ENCODE data around the gene GTF3A. TPM values are rescaled to one million over a fixed set of nuclear protein-coding genes. Genes with fewer than 3 reads are reported as not detected.

GTF3A gene
- total RNA-seq, 4 donors from 2014 or later, result 31.8 to 174 (median 98.3) TPM

DNA sequence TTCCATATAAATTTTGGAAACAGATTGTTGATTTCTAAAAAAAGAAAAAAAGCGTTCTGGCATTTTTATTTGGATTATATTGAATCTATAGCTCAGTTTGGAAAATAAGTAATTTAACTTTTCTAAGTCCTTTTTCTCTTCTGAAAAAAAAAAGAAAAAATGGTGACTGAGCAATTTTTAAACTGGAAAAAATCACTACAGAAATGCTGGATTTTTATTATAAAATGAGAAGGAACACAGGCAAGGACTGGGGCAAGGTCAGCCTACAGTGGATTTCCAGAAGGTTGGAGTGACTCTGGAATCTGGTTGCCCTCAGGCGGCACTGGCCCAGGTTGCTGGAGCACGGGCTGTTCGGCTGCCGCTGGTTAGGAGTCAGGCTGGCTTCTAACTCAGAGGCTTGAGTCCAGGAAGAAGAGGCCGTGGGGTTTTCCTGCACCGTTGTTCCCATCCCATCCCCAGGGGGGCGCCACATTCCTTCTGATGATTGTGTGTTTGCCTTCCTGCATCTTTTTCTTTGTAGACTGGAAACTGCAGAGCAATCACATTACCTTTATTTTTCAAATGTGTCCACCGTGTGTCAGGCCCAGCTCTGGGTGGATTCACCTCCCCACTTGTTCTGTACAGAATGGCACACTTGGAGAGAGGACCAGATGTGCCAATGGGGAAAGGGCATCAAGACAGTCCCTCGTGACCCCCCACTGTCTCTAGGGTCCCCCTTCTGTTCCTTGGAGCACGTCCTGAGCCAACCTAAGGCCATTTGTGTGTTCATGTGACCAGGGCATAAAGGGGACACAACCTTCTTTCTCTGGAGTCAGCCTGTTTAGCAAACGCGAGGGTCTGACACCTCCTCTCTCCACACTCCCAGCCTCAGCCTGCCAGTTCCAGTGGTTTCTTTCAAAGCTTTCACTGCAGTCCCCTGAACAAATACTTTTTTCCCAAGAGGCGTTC, 44.5 kb upstream of the GTF3A start:
- DNase-seq, result peak in 1 of 2 donors; percentile 25
- Histone ChIP-seq H3K4me3 (no peak overlapping the region), H3K4me1 (no peaks in the 10 kb centered on the region), H3K27me3 (no peaks in the 10 kb centered on the region), H3K36me3 (no peaks in the 10 kb centered on the region), H3K27ac (no peak overlapping the region), H3K9me3 (no peaks in the 10 kb centered on the region)
- intact Hi-C loops (cut with DNase I; ENCODE audit: low total_unique reads), result no loop called here
- no peak for TF ChIP-seq POLR2A (IDR thresholded peaks at IDR 0.05)
- TF ChIP-seq, protein P1, sequence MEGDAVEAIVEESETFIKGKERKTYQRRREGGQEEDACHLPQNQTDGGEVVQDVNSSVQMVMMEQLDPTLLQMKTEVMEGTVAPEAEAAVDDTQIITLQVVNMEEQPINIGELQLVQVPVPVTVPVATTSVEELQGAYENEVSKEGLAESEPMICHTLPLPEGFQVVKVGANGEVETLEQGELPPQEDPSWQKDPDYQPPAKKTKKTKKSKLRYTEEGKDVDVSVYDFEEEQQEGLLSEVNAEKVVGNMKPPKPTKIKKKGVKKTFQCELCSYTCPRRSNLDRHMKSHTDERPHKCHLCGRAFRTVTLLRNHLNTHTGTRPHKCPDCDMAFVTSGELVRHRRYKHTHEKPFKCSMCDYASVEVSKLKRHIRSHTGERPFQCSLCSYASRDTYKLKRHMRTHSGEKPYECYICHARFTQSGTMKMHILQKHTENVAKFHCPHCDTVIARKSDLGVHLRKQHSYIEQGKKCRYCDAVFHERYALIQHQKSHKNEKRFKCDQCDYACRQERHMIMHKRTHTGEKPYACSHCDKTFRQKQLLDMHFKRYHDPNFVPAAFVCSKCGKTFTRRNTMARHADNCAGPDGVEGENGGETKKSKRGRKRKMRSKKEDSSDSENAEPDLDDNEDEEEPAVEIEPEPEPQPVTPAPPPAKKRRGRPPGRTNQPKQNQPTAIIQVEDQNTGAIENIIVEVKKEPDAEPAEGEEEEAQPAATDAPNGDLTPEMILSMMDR (IDR thresholded peaks at IDR 0.05), result peak in 3 of 4 experiments; percentile 21 to 25 (median 22)

DNA sequence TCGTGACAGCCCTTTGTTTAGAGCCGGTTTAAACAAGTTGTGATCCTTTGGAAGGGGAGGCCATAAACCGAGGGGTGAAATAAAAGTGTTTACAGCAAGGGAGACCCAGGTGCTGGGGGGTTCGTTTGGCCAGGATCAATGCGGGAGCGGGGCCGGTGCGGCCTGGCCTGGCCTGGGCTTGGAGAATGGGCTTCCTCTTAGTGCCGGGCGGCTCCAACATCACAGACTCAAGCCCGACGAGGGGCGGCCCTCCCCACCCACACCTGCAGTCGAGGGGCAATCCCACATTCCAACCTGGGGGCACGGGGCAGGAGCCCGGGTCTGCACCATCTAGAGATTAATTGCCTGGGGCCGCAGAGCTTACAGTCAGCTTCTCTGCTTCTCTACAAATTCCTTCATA, 42.8 kb upstream of the GTF3A start:
- TF ChIP-seq, protein P1 (IDR thresholded peaks at IDR 0.05), result no peak
- TF ChIP-seq POLR2A (IDR thresholded peaks at IDR 0.05), result no peak
- Histone ChIP-seq H3K4me1 (no peaks in the 10 kb centered on the region), H3K36me3 (no peaks in the 10 kb centered on the region), H3K27ac (no peak overlapping the region), H3K4me3 (no peak overlapping the region), H3K27me3 (no peaks in the 10 kb centered on the region), H3K9me3 (no peaks in the 10 kb centered on the region)
- DNase-seq, result no peak
- intact Hi-C loops (cut with DNase I; ENCODE audit: low total_unique reads), result no loop called here

DNA sequence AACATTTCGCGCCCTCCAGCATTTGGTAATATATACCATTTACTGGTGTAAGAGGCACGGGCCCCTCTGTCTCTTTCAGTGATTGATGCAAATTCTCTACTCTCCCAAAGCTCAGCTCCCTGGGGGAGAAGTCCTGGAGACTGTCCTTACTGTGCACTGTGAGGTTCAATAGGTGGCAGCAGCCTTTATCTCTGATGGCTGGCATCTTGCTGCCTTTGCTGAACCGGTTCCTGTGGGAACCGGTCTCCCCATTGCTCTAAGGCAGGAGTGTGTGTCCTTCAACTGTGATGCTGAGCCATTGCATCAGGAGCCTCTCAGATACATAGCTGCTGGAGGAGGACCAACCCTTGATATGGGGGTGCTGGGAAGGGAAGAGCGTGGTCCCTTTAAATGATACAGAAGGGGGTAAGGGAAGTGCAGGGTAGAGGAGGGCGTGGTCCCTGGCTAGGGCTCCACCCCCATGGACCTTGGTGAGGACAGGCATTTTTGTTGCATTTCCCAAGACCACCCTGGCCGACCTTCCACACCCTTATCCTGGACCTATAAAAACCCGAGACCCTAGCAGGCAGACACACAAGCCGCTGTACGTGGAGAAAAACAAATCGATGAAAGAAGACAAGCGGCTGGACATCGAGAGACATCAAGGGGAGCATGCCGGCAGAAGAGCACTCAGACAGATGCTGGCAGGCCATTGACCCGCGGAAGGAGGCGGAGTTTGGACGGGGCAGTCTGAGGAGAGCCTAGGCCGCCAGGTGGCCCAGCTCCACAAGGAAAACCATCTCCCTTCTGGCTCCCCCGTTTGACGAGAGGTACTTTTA, 41.1 kb upstream of the GTF3A start:
- intact Hi-C loops (cut with DNase I; ENCODE audit: low total_unique reads), result no loop called here
- no peak for TF ChIP-seq POLR2A (IDR thresholded peaks at IDR 0.05)
- TF ChIP-seq, protein P1 (IDR thresholded peaks at IDR 0.05), result no peak
- Histone ChIP-seq H3K4me1 (no peaks in the 10 kb centered on the region), H3K36me3 (no peaks in the 10 kb centered on the region), H3K27ac (no peak overlapping the region), H3K27me3 (no peaks in the 10 kb centered on the region), H3K9me3 (no peaks in the 10 kb centered on the region), H3K4me3 (no peak overlapping the region)
- no peak for DNase-seq

DNA sequence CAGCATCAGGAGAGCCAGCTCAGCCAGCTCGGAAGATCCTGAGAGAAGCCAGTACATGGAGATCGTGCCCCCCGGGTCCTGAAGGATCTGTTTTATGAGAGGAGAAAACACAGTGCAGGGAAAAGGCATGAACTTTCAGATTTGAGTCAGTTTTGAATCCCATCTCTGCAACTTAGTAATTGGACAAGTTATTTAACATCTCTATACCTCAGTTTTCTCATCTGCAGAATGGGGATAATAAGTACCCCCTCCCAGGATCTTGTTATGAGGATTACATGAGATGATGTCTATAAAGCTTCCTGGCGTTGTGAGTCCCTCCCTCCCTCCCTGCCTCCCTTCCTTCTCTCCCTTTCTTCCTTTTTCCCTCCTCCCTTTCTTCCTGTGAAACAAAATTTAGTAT, 40.1 kb upstream of the GTF3A start:
- no peaks in the 10 kb centered on the region for H3K36me3 ChIP-seq
- H3K4me3 ChIP-seq, result no peak overlapping the region
- intact Hi-C loops (cut with DNase I; ENCODE audit: low total_unique reads), result no loop called here
- no peaks in the 10 kb centered on the region for H3K9me3 ChIP-seq
- no peaks in the 10 kb centered on the region for H3K4me1 ChIP-seq
- TF ChIP-seq, protein P1 (IDR thresholded peaks at IDR 0.05), result no peak
- no peak for TF ChIP-seq POLR2A (IDR thresholded peaks at IDR 0.05)
- no peak overlapping the region for H3K27ac ChIP-seq
- no peaks in the 10 kb centered on the region for H3K27me3 ChIP-seq
- no peak for DNase-seq

DNA sequence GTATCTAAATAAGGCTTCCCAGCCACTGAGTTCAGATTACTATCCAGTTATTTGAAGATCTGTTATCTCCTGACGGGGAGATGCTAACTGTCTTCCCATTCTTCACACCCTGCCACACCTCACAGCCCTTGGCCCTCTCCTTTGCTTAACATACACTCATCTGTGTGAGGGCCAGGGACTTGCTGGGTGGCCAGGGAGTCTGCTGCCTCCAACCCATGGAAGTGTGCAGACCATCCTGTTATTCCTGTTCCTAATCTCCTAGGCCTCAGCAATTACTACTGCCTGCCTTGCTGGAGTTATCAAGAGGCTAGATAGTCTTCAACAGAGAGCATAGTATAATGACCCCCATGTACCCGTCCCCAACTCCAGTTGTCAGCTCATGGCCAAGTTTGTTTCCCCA, 36.2 kb upstream of the GTF3A start:
- intact Hi-C loops (cut with DNase I; ENCODE audit: low total_unique reads), result no loop called here
- DNase-seq, result no peak
- TF ChIP-seq, protein P1 (IDR thresholded peaks at IDR 0.05), result no peak
- TF ChIP-seq POLR2A (IDR thresholded peaks at IDR 0.05), result no peak
- Histone ChIP-seq H3K27ac (no peak overlapping the region), H3K27me3 (peaks cover 0 to 2% of the 10 kb centered on the region in 2 donors), H3K4me3 (no peak overlapping the region), H3K4me1 (no peaks in the 10 kb centered on the region), H3K36me3 (no peaks in the 10 kb centered on the region), H3K9me3 (no peaks in the 10 kb centered on the region)
